ENCODE data around the gene PAPOLA.
"Not testable (repeated sequence)": the region's sequence is repeated elsewhere in the genome, so short reads cannot be mapped to it uniquely, and the experiment has no call there.

The PAPOLA gene

GRCh38 chr14:96501740-96502620 is at the start of gene PAPOLA:
Gene PAPOLA (plus strand): TSS chr14:96502382. CDS start chr14:96502593, 211 bp downstream.
- peak; percentile 88 to 92 for DNase-seq

- DNase-seq: no peak
These were observed 49.5 kb upstream of the PAPOLA start for GRCh38 chr14:96452684-96453083.

- DNase-seq: no peak
These were observed 46.6 kb upstream of the PAPOLA start for GRCh38 chr14:96455588-96455987.

GRCh38 chr14:96459851-96460250 is 42.3 kb upstream of the PAPOLA start:
- DNase-seq: no peak

DNA sequence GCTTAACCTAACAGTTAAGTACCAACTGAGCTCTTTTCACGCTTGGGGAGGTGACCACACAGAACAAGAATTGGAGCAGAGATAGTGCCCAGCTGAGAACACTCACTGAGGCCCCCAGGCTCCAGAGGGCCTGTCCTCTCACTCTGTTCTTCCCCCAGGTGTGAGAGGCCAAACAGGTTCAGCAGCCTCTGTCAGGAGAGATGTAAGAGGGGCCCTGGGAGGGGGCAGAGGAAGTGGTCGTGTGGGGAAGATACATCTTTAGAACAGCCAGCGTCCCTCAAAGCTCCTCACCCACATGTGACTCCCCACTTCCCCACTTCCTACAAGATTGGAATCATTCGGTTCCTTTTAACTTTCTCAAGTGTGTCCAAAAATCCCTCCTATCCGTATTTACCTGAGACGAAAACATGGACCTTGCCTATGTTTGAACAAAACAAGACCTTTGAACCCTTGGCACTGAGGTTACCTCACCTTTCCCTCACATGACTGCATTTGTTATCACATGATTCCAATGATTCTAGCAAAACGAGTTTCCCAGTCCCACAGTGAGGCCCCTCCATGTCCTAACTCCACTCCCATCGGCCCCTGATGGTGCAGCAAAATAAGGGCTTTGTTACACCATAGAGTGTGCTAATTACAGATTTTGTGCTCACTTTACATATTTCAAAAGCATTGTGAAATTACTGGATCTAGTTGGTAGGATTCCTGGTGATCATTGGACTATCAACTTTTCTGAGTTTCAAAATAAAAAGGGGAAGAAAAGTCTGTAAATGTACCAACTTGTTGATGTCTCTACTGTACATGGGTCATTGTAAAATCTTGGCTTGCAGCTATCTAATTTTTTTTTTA is 40.0 kb upstream of the PAPOLA start:
- no peak for DNase-seq

DNA sequence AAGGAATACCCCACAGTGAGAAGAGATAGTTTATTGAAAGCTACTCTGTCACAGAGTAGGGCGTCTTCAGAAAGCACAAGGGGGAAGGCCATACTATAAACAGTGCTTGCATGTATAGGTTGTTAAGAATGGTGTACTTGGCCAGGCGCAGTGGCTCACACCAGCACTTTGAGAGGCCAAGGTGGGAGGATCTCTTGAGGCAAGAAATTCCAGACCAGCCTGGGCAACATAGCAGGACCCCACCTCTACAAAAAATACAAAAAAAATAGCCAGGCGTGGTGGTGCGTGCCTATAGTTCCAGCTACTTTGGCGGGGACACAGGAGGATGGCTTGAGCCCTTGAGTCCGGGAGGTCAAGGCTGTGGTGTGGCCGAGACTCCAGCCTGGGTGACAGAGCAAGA is 38.0 kb upstream of the PAPOLA start:
- DNase-seq: no peak

DNA sequence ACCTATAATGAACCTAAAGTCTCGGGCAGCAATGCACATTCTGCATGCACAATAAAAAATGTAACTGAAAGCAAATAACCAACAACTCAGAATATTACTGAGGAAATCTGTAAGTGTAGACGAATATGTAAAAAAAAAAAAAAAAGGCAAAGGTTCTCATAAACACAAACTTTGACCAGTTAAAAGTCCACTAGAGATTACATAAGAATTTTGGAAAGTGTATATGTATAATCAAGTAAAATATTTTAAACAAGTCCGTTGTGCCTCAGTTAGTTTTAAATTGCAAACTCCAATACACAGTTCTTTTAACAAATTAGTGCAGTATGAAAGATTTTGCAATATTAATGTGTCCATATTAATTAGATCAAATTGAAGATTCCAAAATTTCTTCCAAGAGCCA is 35.3 kb upstream of the PAPOLA start:
- no peak for DNase-seq

DNA sequence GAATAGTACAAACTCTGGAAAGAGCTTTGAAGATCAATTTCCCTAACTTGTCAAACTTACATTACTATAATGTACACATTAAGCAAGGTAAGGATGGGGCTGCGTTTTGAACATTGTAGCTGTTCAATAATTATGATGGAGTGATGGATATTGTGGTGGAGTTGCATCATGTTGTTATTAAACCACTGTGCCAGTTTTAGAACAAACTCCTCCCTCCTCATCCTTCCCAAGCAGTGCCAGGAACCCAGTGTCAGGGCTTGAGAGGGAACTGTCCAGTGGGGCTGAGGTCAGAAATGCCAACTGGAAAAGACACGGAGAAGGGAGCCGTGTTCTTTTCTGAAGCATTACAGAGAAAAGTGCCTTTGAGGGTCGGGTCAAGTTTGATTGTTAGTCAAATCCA is 31.9 kb upstream of the PAPOLA start:
- no peak for DNase-seq

DNA sequence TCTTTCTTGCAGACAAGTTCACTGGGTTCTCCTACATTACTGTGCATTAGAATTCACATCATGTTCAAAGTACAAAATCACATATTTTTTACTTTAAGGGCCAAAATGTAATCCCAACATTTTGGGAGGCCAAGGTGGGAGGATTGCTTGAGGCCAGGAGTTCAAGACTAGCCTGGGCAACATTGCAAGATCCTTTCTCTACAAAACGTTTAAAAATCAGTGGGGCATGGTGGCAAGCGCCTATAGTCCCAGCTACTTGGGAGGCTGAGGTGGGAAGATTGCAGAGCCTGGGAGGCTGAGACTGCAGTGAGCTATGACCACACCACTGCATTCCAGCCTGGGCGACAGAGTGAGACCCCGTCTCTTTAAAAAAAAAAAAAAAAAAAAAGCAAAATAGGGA is 31.2 kb upstream of the PAPOLA start:
- DNase-seq: not testable (repeated sequence)

DNA sequence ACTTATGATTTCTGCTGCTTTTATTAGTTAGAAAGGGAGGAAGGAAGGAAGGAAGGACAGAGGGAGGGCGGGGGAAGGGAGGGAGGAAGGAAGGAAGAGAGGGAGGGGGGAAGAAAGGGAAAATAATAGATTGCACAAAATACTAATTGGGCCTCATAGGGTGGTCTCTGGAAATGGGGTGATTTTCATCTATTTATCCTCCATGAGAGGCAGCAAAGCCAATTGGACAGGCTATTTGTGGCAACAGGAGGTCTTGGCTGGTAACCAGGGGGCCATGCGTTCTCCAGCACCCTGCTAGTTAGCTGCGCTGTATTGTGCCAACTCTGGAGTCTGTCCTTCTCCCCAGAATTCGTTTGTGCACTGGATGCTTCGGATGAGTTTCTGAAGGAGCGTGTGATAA is 24.1 kb upstream of the PAPOLA start:
- DNase-seq: no peak

GRCh38 chr14:96479435-96480146 is 22.6 kb upstream of the PAPOLA start:
- no peak for DNase-seq

DNA sequence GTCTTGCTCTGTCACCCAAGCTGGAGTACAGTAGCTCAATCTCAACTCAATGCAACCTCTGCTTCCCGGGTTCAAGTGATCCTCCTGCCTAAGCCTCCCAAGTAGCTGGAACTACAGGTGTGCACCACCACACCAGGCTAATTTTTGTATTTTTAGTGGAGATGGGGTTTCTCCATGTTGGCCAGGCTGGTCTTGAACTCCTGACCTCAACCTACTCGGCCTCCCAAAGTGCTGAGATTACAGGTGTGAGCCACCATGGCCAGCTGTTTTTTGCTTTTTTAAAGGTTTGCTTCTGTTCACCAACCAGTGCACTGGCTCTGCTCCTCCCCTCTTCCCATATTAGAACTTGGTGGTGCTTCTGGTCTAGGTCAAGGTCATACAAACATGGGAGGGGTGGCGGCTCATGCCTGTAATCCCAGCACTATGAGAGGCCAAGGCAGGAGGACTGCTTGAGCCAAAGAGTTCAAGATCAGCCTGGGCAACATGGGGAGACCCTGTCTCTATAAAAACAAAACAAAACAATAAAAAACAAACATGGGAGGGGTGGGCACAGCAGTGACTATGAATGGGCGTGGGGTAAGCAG is 20.4 kb upstream of the PAPOLA start:
- DNase-seq: no peak

GRCh38 chr14:96482986-96483385 is 19.2 kb upstream of the PAPOLA start:
- DNase-seq: no peak

- no peak for DNase-seq
These were observed 17.8 kb upstream of the PAPOLA start for GRCh38 chr14:96484399-96484798.

DNA sequence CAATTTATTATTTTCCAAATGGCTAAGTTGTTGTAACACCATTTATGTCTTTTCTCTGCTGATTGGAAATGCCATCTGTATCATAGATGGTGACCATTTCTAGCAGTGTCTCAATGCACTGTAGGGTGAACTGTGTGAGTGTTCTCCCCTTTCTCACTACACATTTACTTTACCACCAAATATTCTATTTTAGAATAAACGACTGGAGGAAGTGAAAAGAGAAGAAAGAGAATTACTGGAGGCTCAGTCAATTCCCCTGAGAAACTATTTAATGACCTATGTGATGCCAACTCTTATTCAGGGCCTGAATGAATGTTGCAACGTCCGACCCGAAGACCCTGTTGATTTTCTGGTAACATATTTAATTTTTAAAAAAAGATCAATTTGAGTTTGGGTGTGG is 15.5 kb upstream of the PAPOLA start:
- DNase-seq: no peak

DNA sequence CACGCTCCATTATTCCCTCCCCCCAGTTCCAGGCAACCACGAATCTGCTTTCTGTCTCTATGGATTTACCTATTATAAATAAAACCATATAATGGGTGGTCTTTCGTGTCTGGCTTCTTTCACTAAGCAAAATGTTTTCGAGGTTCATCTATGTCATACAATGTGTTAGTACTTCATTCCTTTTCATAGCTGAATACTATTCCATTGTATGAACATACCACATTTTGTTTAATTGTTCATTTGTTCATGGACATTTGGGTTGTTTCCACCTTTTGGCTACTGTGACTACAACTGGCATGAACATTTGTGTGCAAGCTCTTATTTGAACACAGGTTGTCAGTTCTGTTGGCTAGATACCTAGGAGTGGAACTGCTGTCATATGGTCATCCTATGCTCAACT is 12.9 kb upstream of the PAPOLA start:
- DNase-seq: no peak

GRCh38 chr14:96493178-96493577 is 9.0 kb upstream of the PAPOLA start:
- DNase-seq: no peak

DNA sequence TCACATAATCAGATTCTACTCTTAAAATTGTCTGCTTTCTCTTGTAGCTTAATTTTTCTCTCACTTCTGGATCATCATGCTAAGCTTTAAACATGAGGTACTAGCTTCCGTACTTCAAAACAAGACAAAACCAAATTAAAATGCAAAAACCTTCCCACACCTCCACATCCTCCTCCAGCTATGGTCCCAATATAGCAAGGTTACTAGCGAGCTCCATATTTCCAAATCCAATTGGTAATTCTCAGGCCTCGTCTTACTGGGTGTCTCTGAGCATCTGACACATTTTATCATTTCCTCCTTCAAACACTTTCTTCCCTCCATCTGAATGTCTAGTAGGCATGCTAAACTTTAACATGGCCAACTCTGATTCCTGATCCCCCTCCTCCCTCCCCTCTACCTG is 7.9 kb upstream of the PAPOLA start:
- no peak for DNase-seq

GRCh38 chr14:96497087-96497486 is 5.1 kb upstream of the PAPOLA start:
- no peak for DNase-seq

DNA sequence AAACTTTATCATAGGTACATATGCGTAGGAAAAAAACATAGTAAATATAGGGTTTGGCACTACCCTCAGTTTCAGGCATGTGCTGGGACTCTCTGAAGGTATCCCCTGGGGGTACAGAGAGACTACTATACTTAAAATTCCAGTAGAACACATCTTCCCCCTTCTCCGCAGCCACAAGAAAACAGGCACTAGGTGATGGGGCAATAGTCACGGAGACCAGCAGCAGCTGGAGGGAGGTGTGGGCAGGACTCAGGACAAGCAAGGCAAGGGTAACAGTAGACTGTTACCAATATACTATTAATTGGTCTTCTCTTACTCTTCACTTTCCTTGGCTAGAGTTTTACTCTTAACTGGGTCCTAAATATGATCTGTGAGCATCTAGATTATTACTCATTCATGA is 4.6 kb upstream of the PAPOLA start:
- DNase-seq: no peak

DNA sequence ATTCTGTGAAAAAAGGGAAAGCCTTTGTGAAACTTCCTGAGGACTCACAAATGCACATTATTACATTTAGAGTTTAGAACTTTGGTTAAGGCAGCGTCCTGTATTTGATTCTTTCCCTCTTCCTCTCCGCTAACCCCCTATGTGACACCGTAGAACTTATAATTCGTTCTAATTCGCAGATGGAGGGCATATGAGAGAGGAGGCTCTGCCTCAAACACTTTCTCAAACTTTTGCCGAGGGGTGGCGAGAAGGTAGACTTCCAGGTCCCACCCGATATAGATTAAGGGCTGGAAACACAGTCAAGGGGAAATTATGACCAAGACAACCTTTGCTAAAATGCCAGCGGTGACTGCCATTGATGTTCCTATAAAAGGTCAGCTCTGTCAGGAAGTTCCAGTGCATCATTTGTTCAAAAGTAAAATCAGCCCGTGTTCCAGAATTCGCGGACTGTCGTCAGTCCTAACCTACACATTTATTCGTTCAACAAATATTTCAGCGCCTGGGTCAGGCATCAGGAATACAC is 904 bp upstream of the PAPOLA start:
- peak in 1 of 2 donors; percentile 5 for DNase-seq

GRCh38 chr14:96502621-96503305 is 581 bp downstream of the PAPOLA start:
- DNase-seq: peak in 1 of 2 donors; percentile 26
